HG03457 (cell line): ENCODE results near the gene ATP6V0A1.
"Not testable (repeated sequence)": the region's sequence is repeated elsewhere in the genome, so short reads cannot be mapped to it uniquely, and the experiment has no call there.

Experiments used
- ATAC-seq: cut with Tn5 transposase; IDR thresholded peaks from one replicate; pipeline ENCODE4 v1.9.1; 2021; ENCODE audit warnings: moderate number of reproducible peaks; ENCODE audit not compliant: unreplicated experiment

The ATP6V0A1 gene

DNA sequence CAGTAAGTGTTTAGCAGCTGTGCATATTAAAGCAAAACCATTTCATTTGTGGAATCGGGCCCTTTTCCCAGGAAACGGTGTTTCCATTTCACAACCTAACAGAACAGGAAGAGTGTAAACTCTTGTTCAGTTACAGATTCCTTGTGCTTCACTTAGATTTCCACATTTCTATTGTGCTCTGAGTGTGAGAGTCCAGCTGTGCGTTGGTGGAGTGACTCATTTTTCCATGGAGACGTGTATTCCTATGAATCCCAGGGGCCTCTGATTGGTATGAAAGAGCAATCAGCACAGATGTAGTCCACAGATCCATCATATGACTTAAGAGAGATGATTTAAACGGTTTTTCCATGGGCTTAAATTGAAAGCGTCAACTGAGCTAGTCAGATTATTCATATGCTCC, 22.3 kb upstream of the ATP6V0A1 start:
- ATAC-seq = no peak

DNA sequence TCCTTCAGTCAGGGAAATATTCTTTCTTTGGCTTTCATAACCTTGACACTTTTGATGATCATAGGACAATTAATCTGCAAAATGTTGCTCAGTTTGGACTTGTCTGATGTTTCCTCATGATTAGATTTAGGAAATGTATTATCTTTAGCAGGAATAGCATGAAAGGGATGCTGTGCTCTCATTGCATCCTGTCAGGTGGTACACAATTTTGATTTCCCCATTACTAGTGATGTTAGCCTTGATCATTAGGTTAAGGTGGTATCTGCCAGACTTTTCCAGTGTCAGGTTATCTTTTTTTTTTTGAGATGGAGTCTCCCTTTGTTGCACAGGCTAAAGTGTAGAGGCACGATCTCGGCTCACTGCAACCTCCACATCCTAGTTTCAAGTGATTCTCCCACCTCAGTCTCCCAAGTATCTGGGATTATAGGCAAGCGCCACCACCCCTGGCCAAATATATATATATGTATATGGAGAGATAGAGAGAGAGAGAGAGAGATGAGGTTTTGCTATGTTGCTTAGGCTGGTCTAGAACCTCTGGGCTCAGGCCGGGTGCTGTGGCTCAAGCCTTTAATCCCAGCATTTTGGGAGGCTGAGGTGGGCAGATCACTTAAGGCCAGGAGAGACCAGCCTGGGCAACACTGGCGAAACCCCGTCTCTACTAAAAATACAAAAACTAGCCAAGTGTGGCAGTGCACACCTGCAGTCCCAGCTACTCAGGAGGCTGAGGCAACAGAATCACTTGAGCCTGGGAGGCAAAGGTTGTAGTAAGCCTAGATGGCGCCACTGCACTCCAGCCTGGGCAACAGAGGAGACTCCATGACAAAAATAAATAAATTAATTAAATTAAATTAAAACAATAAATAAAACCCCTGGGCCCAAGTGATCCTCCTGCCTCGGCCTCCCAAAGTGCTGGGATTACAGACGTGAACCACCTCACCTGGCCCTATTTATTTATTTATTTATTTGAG, 19.8 kb upstream of the ATP6V0A1 start:
- no peak for ATAC-seq

DNA sequence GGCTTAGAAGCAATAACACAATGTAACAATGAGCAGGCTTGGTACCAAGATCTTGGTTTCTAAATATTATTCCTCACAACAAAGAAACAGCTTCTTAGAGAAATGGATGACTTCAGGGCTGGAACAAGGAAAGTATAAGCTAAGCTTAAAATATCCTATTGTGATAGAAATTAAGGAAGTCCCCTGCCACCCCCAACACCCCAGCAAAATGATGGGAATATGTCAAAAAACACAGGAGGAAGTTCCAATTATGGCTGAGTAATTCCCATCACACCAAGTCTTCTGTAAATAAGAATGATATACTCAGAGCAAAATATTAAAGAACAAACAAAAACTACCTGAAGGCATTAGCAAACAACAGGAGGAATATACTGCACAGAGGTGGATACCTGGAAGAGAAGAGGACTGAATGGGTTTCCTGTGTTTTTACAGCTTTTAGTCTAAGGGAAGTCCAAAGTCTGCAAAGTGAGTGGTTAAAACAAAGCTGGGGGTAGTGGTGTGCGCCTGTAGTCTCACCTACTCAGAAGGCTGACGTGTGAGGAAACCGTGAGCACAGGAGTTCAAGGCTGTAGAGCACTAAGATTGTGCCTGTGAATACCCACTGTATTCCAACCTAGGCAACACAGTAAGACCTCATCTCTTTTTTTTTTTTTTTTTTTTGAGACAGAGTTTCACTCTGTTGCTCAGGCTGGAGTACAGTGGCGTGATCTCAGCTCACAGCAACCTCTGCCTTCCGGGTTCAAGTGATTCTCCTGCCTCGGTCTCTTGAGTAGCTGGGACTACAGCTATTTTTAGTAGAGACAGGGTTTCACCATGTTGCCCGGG, 17.1 kb upstream of the ATP6V0A1 start:
- no peak for ATAC-seq

DNA sequence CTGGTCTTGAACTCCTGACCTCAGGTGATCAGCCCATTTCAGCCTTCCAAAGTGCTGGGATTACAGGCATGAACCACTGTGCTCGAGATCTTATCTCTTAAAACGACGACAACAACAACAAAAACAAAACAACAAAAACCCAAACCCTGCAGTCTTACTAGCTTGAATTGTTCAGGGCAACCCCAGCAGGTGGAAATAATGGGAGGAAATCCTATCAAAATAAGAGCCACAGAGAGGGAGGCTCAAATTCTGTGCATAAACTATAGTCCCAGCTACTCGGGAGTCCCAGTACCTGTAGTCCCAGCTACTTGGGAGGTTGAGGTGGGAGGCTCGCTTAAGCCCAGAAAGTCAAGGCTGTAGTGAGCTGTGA, 16.5 kb upstream of the ATP6V0A1 start:
- no peak for ATAC-seq

DNA sequence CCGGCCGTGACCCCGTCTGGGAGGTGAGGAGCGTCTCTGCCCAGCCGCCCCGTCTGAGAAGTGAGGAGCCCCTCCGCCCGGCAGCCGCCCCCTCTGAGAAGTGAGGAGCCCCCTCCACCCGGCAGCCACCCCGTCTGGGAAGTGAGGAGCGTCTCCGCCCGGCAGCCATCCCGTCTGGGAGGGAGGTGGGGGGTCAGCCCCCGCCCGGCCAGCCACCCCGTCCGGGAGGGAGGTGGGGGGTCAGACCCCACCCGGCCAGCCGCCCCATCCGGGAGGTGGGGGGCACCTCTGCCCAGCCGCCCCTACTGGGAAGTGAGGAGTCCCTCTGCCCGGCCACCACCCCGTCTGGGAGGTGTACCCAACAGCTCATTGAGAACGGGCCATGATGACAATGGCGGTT, 9.5 kb upstream of the ATP6V0A1 start:
- ATAC-seq = not testable (repeated sequence)

DNA sequence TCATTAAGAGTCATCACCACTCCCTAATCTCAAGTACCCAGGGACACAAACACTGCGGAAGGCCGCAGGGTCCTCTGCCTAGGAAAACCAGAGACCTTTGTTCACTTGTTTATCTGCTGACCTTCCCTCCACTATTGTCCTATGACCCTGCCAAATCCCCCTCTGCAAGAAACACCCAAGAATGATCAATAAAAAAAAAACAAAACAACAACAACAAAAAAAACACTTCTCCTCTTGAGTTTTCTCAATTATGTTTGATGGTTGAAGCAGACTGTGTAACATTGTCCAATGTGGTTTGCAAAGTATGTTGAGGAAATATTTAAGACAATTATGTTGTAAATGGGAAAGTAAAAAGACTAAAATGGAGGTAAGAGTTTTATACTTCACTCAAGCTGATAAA, 8.8 kb upstream of the ATP6V0A1 start:
- ATAC-seq = not testable (repeated sequence)

DNA sequence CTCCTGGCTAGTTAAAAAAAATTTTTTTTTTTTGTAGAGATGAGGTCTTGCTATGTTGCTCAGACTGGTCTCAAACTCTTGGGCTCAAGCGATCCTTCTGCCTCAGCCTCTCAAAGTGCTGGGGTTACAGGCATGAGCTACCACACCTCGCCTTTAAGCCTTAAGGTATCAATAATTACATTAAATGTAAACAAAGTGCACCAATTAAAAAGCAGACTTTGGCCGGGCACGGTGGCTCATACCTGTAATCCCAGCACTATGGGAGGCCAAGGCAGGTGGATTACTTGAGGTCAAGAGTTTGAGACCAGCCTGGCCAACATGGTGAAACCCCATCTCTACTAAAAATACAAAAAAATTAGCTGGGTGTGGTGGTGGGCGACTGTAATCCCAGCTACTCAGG, 7.4 kb upstream of the ATP6V0A1 start:
- ATAC-seq = not testable (repeated sequence)

DNA sequence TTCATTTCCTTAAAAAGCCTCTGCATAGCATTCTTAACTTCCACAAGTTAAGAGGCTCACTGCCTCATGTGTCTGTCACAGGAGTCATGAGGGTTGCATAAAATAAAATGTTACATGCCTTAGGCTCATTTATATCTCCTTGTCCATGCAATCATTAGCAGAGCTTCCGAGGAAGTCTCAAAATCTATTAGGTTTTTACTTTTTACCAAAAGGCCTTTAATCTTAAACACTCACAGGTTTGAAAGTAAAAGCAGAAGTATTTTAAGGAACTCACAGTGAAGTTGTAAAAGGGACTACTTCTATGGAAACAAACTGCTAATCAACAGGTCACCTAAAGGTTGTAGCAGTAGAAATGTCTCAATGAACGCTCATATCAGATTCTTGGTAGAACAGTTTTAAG, 5.2 kb upstream of the ATP6V0A1 start:
- ATAC-seq = no peak

DNA sequence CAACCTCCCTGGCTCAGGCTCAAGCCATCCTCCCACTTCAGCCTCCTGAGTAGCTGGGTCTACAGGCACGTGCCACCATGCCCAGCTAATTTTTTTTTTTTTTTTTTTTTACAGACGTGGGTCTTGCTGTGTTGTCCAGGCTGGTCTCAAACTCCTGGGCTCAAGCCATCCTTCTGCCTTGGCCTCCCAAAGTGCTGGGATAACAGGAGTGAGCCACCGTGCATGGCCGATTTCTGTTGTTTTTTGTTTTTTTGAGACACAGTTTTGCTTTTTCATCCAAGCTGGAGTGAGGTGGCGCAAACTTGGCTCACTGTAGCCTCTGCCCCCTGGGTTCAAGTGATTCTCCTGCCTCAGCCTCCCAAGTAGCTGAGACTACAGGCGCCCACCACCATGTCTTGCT, 3.7 kb upstream of the ATP6V0A1 start:
- not testable (repeated sequence) for ATAC-seq

DNA sequence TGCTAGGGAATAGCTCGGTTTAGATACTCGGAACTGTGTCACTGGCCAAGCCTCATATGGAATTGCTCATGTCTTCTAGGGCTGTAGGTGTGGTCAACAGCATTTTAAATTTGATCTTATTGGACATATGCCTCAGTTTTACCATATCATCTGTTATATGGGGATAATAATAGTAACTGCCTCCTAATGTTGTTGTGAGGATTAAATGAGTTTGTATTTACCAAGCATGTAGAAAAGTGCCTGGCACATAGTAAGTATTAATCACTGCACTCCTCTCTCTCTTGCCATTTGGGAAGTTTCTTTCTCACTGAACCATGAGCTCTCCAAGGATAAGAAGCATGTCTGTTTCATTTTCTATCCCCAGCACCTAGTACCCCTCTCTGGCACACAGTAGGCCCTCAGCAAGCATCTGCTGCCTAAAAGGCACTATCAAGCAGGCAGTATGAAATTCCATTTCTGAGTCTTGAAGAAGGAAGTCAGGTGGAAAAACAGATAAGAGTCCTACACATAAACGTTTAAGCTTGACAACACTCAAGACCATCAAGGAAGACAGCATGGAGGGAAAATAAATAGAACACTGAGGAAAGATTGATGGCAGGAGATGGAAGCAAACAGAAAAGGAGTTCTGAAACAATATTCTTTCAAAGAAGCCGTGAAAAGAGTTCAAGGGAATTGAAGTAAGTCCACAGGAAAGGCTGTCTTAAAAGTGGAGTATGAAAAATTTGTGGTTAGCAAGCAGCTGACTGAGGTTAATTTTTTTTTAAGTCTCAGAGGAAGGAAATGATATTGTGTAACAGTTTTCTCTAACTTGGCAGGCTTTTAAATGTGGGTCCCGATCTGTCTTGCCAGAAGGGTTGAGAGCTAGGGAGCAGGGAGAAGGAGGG, 2.2 kb upstream of the ATP6V0A1 start:
- ATAC-seq = peak; percentile 28

DNA sequence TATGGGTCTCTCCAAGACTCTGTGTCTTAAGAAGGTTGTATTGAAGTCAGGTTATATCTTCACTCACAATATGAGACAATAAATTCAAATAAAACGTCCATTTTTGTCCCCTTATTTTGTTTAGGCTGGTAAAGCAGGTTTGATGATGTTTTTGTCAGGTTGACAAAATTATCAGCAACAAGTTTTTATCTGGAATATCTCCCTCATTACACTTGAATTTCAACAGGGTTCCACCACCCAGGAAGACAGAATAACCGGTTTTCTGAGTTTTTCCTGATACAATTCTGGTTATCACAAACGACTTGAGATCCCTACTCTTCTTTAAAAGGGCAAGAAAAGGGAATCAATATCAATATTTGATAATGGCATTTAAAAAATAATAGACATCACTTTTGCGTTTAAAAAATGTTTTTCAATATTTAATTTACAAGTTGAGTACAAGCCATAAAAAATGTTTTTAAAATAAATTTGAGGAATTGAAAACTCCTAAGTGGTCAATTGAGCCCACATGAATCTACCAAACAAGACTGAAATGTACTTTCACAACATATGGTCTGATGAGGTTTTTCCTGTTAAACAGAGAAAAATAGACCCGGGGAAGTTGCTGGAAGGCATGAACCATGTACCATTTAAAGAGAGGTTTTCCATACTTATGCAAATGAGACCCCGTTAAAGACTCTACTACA, 1.4 kb upstream of the ATP6V0A1 start:
- ATAC-seq = no peak

DNA sequence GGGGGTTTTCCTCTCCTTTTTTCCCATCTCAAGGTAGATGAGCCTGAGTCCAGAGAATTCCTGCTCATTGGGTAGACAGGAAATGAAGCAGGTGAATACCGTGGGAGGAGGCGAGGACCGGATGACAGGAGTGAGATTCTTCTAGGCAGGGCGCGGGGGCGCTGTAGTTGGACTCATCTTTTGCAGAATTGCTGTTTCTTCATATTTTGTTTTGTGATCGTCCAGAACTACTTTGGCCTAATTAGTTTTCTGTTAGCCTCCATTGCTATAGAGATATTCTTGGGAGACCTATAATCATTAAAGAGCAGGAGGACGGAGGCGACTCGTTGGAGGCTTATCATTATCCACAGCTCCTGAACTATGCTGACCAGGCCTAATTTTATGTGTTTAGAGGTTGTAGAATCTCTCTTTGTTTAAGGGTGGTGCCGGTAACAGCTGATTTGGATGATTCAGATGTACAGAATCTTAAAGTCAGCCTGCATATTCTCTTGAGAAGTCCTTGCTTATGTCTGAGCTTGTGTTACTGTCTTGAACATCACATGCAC, 650 bp downstream of the ATP6V0A1 start:
- ATAC-seq = no peak

DNA sequence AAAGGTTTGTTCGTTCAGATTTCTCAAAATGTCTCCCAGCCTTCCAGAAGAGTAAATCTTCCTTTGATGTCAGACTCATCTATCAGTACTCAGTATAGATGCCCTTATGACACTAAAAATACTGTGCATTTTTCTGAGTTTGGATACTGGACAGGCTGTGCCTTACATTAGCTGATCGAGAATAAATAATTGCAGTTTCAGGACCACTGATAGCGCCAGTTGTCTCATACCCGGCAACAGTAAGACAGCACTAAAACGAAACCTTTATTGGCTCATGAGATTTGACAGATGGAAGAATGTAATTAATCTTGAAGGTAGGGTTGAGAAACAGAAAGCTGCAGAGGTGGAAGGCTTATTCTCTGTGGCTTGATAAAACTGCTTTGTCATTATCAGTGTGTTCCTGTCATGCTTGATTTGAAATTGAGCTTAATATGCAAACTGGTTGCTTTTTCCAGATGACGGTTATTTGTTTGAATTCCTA, 1.2 kb downstream of the ATP6V0A1 start:
- ATAC-seq = no peak

DNA sequence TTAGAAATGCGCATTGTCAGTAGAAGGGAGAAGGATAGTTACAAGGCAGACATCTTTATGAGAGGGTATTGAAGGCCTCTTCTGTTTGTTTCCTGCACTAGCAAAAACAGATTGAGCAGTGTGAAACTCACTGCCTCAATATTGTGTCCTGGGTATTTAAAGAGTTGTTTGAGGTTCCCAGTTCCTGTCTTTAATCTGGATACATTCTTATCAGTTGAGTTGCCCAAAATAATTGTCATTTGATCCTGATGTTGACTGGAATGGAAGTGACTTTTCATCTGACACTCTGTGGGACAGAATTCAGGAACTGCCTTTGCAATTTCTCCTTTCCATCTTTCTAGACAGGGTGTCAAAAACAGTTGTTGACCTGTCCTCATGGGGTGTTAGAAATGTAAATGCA, 1.7 kb downstream of the ATP6V0A1 start:
- no peak for ATAC-seq

DNA sequence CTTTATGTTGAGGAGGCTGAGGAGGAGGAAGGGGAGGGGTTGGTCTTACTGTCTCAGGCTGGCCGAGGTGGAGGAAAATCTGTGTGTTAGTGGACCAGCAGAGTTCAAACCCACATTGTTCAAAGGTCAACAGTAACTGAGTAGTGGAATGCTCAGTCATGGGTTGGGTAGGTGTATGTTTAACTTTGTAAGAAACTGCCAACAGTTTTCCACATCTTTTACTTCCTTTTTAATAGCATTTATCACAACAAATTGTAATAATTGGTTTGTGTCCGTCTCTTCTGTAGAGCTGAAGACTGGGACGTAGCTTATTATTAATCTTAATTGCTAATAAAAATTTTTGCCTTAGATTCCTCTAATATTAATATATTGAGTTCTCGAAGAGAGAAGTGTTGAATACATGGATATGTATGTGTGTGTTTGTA, 5.3 kb downstream of the ATP6V0A1 start:
- no peak for ATAC-seq

DNA sequence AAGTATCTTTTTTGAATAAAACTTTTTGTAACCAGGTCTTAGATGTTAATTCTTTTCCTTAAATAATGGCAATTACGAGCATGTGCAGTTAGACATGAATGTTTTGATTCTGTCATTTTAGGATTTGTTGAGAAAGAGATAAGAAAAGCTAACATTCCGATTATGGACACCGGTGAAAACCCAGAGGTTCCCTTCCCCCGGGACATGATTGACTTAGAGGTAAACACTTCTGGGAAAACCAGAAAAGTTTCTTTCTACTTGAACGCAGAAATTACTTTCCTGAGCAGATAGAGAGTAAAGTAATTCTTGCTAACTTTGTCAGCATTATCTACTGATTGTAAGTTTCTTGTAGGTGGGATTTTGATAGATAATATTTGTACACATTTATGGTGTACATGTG, 9.2 kb downstream of the ATP6V0A1 start:
- ATAC-seq = no peak

DNA sequence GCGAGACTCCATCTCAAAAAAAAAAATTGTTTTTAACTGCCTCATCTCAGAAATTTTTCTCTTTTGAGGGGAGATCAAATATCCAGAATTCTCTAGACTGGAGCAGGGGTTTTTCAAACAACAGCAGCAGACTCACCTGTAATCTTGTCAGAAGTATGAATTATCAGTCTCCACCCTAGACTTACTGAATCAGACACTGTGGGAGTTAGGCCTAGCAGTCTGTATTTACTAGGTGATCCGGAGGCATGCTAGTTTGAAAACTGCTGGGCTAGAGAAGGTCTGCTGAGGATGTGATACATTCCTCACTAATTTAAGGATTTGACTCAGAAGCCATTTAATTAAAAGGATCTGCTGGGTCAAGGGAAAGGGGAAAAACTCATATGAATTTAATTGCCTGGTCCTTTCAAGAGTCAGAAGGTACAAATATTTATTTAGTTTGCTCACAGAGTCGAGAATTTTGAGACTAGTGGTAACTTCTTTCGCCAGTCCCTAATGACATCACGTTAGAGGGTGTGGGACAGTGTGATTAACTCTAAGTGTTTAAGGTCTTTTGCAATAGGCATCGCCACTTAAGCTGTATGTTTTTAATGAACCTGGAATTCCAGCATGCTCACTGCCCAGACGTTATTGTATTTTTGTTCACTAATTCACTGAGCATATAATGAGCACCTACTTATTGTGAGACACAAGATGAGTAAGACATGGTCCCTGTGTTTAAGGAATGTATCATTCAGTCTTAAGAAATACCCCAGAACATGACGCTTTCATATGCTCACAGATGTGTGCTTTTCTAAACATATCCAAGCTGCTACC, 14.2 kb downstream of the ATP6V0A1 start:
- ATAC-seq = no peak

DNA sequence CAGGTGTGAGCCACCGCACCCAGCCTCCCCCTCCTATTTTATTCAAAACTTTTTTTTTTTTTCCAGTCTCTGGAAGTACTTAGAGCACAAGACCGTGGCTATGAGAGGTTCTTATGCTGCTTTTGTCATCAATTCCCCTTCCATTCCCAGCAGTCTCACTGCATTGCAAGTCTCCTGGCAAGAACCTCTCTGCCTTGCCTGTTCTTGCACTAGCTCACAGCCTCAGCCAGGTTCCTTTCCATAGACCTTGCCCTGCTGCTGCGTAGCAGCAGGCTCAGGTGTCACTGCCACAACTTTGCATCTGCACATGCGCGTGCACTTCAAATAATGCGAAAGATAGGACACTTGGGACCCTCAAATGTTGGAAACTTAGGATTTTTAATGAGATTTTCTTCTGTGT, 15.6 kb downstream of the ATP6V0A1 start:
- no peak for ATAC-seq

DNA sequence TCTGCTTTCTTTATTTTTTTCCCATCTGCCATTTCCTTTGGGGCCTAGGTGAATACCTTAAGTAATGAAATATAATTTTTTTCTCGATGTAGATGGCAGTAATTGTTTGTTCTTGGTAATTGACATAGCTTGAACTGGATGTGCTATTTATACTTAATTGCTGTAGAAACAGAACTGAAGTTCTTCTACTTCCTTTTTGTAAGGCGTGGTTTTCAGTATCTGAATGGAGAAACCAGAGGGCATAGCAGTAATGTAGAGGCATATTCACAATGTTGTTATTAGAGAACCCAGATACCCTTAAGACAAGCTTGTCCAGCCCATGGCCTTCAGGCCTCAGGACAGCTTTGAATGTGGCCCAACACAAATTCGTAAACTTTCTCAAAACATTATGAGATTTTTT, 16.4 kb downstream of the ATP6V0A1 start:
- ATAC-seq = no peak
